A549 (cell line): Measurements from ENCODE around the gene MT1A. TPM values are rescaled to one million over a fixed set of nuclear protein-coding genes. Genes with fewer than 3 reads are reported as not detected.

Experiments
- ATAC-seq, 2 experiments: fragments of 200-7000 bp in 1 of 2; fragments of >200 bp in 1 of 2; cut with Nextera tagmentation in 1 of 2; cut with Tn5 transposase in 1 of 2; 3 replicates each; pipeline versions ENCODE4 v1.8.0 to v1.9.1; 2018 to 2020; ENCODE audit warnings: mild to moderate bottlenecking in 1 of 2, moderate library complexity in 1 of 2
- CTCF ChIA-PET: fragments of 300-600 bp; sonication (Branson Sonifier 250); formaldehyde crosslinking; extraction: SDS; loops from one replicate; lab custom pipeline; 2021; ENCODE audit warnings: antibody characterized with exemption, inconsistent platforms; lab: Yijun Ruan, JAX
- POLR2A ChIA-PET: fragments of 350-600 bp; formaldehyde crosslinking; extraction: SDS; loops from one replicate; lab custom pipeline; 2021; ENCODE audit warnings: antibody characterized with exemption, inconsistent platforms; lab: Yijun Ruan, JAX
- DNase-seq, 2 experiments: peaks; one replicate each; pipeline versions ENCODE4 v3.0.0 to v3.0.0-alpha.2; 2011 to 2016; ENCODE audit warnings: low read depth in 1 of 2, low spot score in 1 of 2
- FAIRE-seq: peaks from 2 replicates; lab custom pipeline; 2011; peaks lifted over from hg19 to GRCh38; lab: Jason Lieb, UNC
- H3K27ac ChIP-seq, 2 experiments: fragments of >200 bp; sonication (Bioruptor Twin); formaldehyde crosslinking; 3 replicates each; pipeline ENCODE4 v1.5.1; 2016 to 2017
- H3K4me1 ChIP-seq: fragments of >200 bp; sonication (Bioruptor Twin); formaldehyde crosslinking; 3 replicates; pipeline ENCODE4 v1.6.1; 2016
- H3K4me2 ChIP-seq: fragments of >200 bp; sonication (Bioruptor Twin); formaldehyde crosslinking; 3 replicates; pipeline ENCODE4 v1.6.1; 2016
- H3K4me3 ChIP-seq: fragments of >200 bp; sonication (Bioruptor Twin); formaldehyde crosslinking; 3 replicates; pipeline ENCODE4 v1.5.1; 2016
- H3K9me3 ChIP-seq: fragments of >200 bp; sonication (Bioruptor Twin); formaldehyde crosslinking; 3 replicates; pipeline ENCODE4 v1.6.1; 2016
- BCL3 ChIP-seq: fragments of >200 bp; sonication (Bioruptor Twin); formaldehyde crosslinking; IDR thresholded peaks from 3 replicates; pipeline ENCODE4 v1.6.1; 2016
- CHD4 ChIP-seq: fragments of 200-600 bp; sonication (generic); IDR thresholded peaks from 2 replicates; pipeline ENCODE4 v1.6.1; 2016; ENCODE audit warnings: antibody characterized with exemption, mild to moderate bottlenecking, borderline replicate concordance
- E2F6 ChIP-seq: IDR thresholded peaks from 2 replicates; pipeline ENCODE4 v1.6.1; 2012; ENCODE audit warnings: low read depth, borderline replicate concordance
- EHMT2 ChIP-seq: fragments of 200-600 bp; sonication (generic); IDR thresholded peaks from 2 replicates; pipeline ENCODE4 v1.6.1; 2016; ENCODE audit warnings: antibody characterized with exemption, low read depth, mild to moderate bottlenecking, moderate library complexity
- ESRRA ChIP-seq: fragments of 150-350 bp; IDR thresholded peaks from 2 replicates; pipeline ENCODE4 v1.6.1; 2014; ENCODE audit warnings: mild to moderate bottlenecking, low read length, borderline replicate concordance
- FOSB ChIP-seq: fragments of 250-450 bp; sonication (Bioruptor Pico); IDR thresholded peaks from 2 replicates; pipeline ENCODE4 v1.5.0; 2020; ENCODE audit warnings: mild to moderate bottlenecking, moderate library complexity
- HES2 ChIP-seq: fragments of >200 bp; sonication (Bioruptor Twin); formaldehyde crosslinking; IDR thresholded peaks from 2 replicates; pipeline ENCODE4 v1.6.1; 2016
- HOXB5 ChIP-seq: fragments of 250-450 bp; sonication (Bioruptor Pico); IDR thresholded peaks from 2 replicates; pipeline ENCODE4 v1.5.0; 2020; ENCODE audit warnings: mild to moderate bottlenecking, moderate library complexity
- JUN ChIP-seq, 2 experiments: fragments of >200 bp; sonication (Bioruptor Twin); formaldehyde crosslinking; IDR thresholded peaks; 2 replicates in 1 of 2; 3 replicates in 1 of 2; pipeline ENCODE4 v1.6.1; 2016 to 2017
- MAFK ChIP-seq: fragments of 450-650 bp; IDR thresholded peaks from 2 replicates; pipeline ENCODE4 v1.6.1; 2014; ENCODE audit not compliant: partially characterized antibody
- MAX ChIP-seq: IDR thresholded peaks from 2 replicates; pipeline ENCODE4 v1.6.1; 2012
- MYC ChIP-seq: IDR thresholded peaks from 2 replicates; pipeline ENCODE4 v1.6.1; 2012; ENCODE audit warnings: mild to moderate bottlenecking, inconsistent platforms, low read length, improper control_type of control experiment, borderline replicate concordance
- NR3C1 ChIP-seq: fragments of >200 bp; sonication (Bioruptor Twin); formaldehyde crosslinking; IDR thresholded peaks from 3 replicates; pipeline ENCODE4 v1.6.1; 2017
- PBX3 ChIP-seq: IDR thresholded peaks from 2 replicates; pipeline ENCODE4 v1.6.1; 2012
- PHF8 ChIP-seq: fragments of 200-600 bp; sonication (generic); IDR thresholded peaks from 2 replicates; pipeline ENCODE4 v1.6.1; 2016; ENCODE audit warnings: low read depth, mild to moderate bottlenecking, antibody characterized with exemption, moderate library complexity, borderline replicate concordance
- POLR2A ChIP-seq: IDR thresholded peaks from 2 replicates; pipeline ENCODE4 v1.6.1; 2012; ENCODE audit warnings: mild to moderate bottlenecking, low read length
- RARB ChIP-seq: fragments of 250-450 bp; sonication (Bioruptor Pico); IDR thresholded peaks from 2 replicates; pipeline ENCODE4 v1.8.0; 2021; ENCODE audit warnings: mild to moderate bottlenecking, moderate library complexity
- RCOR1 ChIP-seq: fragments of 150-350 bp; IDR thresholded peaks from 2 replicates; pipeline ENCODE4 v1.6.1; 2014; ENCODE audit warnings: antibody characterized with exemption, low read length, low read depth
- RFX5 ChIP-seq: fragments of 450-650 bp; IDR thresholded peaks from 2 replicates; pipeline ENCODE4 v1.7.1; 2014; ENCODE audit warnings: antibody characterized with exemption, mild to moderate bottlenecking, moderate library complexity
- SMC3 ChIP-seq: fragments of >200 bp; sonication (Bioruptor Twin); formaldehyde crosslinking; IDR thresholded peaks from 3 replicates; pipeline ENCODE4 v1.6.1; 2018; ENCODE audit warnings: inconsistent platforms
- ZC3H11A ChIP-seq: fragments of 450-650 bp; IDR thresholded peaks from 2 replicates; pipeline ENCODE4 v1.6.1; 2014; ENCODE audit warnings: antibody characterized with exemption, mild to moderate bottlenecking
- ZNF302 ChIP-seq: fragments of 250-450 bp; sonication (Bioruptor Pico); IDR thresholded peaks from 2 replicates; pipeline ENCODE4 v1.9.0; 2021; ENCODE audit warnings: inconsistent platforms, mild to moderate bottlenecking, moderate library complexity
- WGBS: methylation state at CpG from one replicate; pipeline ENCODE4 v1.1.6; 2017; ENCODE audit errors: missing lambda C conversion rate; 5-methylcytosine and 5-hydroxymethylcytosine counted together
- polyA plus RNA-seq, 4 experiments: library from polyadenylated mRNA; depleted of rRNA in 3 of 4; stranded (reverse); fragments of >200 nt; fragmentation: RNase III in 1 of 4; extraction: RNeasy Plus Mini Kit Qiagen cat#74134 plus additional on column Dnase treatment in 1 of 4; gene quantifications; 2 replicates in 3 of 4; 3 replicates in 1 of 4; pipeline ENCODE4 v1.2.3, GENCODE V29; 2011 to 2017

The MT1A gene
- polyA plus RNA-seq, 2 of the 4 experiments (the other 2 are of a cell fraction), result 5.3 to 12.8 TPM

- TF ChIP-seq FOSB (CRISPR knock-in tag), result no peak
- TF ChIP-seq E2F6, result no peak
- no peak for TF ChIP-seq JUN (IDR thresholded peaks at IDR 0.05)
- no peak for TF ChIP-seq CHD4
- TF ChIP-seq RFX5, result no peak
- no peak for TF ChIP-seq PBX3
- TF ChIP-seq, all 56 proteins: peak for 0
These were observed 41.4 kb downstream of the MT1A start (continued) for GRCh38 chr16:56679818-56680217.

- peak; percentile 85 to 89 for DNase-seq
- TF ChIP-seq ZC3H11A (no peak), E2F6 (peak; percentile 52; the same call in 1 of the 2 replicates), RARB (CRISPR knock-in tag) (no peak), SMC3 (no peak), PHF8 (no peak; the same call in 1 of the 2 replicates), HOXB5 (CRISPR knock-in tag) (no peak), MAX (peak; percentile 84), NR3C1 (no peak), MAFK (peak; percentile 85), POLR2A (peak; percentile 75), RCOR1 (no peak), MYC (peak; percentile 58; the same call in 1 of the 2 replicates), ESRRA (no peak), PBX3 (no peak), HES2 (no peak), EHMT2 (no peak), ZNF302 (CRISPR knock-in tag) (no peak), BCL3 (peak; percentile 92), RFX5 (no peak), JUN (IDR thresholded peaks at IDR 0.05) (peak; percentile 85 to 87)
- Histone ChIP-seq H3K4me1 (peaks cover 9% of the 10 kb centered on the region; the same call in 2 of the 3 replicates), H3K27ac (peak within 1 kb of the TSS; percentile 84 to 85), H3K4me3 (peak within 1 kb of the TSS; percentile 60), H3K4me2 (peak within 1 kb of the TSS; percentile 88), H3K9me3 (peaks cover 4% of the 10 kb centered on the region; the same call in 1 of the 3 replicates)
- ChIA-PET CTCF (interaction anchor here (0.7 to 6.2 kb wide), 5 partner anchors 8 to 81 kb away, joined by 4 to 42 read pairs (median 5); partner anchors contain the start of gene MT2A), POLR2A (interaction anchor here (0.6 to 6.5 kb wide), 17 partner anchors 10 to 231 kb away, joined by 3 to 185 read pairs (median 5); partner anchors contain the start of genes MT1F, MT2A, NUDT21 and OGFOD1)
- no peak for FAIRE-seq
- WGBS, result 2% methylated on average over 40 of the region's 49 CpGs
- peak; percentile 96 to 99 for ATAC-seq
These were observed 43.7 kb downstream of the MT1A start, which contains the start of gene MT1X for GRCh38 chr16:56681939-56682702. MT1X (plus strand) TSS chr16:56682470; CDS start chr16:56682541, 71 bp downstream.
